NCI-H1436 treated with DMSO at 0.1 percent for 48 hours (cell line): ENCODE results near the gene ESR2.
"Not testable (repeated sequence)": the region's sequence is repeated elsewhere in the genome, so short reads cannot be mapped to it uniquely, and the experiment has no call there.

ENCODE experiments used
- DNase-seq: peaks from one replicate; lab custom pipeline; 2025; lab: John Stamatoyannopoulos, UW

The ESR2 gene

GRCh38 chr14:64293976-64294671 is at the start of gene ESR2:
TSS of gene ESR2 (minus strand) at chr14:64294371. CDS start at chr14:64282985, 11,386 bp downstream.
- no peak for DNase-seq

DNA sequence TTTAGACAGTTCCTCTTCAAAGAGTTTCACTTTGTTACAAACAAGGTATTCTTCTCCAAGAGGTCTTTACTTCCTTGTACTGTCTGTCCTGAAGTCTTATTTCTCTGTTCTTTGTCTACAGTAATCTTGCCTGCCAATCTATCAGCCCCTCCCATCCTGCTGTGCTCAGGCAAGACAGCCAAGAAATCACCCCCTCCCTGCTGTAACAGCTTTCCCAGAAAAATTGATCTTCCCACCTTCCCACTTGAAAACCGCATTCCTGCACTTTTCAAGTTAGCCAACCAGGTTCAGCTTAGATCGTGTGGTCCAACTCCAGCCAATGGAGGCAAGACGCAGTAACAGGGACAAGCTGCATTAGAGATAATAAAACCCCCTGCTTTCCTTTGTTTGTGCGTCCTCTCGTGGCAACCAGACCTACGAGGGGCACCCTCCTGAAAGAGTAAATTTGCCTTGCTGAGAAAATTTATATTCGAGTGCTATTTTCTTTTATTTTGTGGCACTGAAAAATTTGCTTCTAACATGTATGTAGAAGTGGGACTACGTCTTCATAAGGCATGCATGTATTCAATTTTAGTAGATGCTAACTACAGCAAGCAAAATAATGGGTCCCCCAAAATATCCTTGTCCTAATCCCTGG is 46.5 kb upstream of the ESR2 start:
- no peak for DNase-seq

DNA sequence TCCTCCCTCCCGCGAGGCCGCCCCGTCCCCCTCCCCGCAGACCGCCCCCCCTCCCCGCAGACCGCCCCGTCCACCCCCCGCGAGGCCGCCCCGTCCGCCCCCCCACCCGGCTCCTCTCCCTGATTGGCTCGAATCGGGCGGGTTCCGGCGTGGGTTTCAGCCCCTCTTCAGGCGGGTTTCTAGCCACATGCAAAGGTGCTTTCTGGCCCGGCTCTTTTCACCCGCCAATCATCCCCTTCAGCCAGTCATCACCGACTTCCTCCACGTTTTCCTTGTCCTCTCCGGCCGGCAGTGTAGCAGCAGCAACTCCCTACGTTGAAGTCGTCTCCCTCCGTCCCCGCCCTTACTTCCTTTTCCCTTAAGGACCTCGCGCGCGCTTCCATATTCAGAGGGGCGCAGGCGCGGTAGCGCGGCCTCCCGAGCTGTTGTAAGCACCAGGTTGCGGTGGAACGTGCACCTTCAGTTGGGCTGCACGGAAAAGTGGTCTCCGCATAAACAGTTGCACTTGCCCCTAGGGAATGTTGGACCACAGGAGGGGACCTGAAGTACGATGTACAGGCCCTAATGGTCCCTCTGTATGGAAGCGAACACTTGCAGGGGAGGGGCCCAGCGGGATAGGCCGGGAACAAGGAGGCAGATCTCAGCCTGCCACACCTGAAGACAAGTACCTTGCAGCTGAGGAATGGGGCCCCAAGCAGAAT is 44.6 kb upstream of the ESR2 start:
- DNase-seq = peak; percentile 98

GRCh38 chr14:64337888-64338615 is 43.9 kb upstream of the ESR2 start:
- DNase-seq = peak; percentile 77

DNA sequence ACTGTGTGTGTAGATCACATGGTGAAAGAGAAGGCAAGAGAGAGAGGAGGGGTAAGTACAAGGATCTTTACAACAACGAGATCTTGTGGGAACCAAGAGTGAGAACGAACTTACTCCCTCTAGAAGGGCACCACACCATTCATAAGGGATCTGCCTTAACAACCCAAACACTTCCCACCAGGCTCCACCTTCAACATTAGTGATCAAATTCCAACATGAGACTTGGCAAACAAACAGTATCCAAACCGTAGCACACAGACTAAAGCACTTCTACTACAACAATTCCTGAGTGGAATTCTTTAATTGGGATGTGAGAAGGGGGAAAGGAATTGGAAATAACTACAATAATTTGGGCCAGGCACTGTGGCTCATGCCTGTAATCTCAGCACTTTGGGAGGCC is 35.0 kb upstream of the ESR2 start:
- DNase-seq = no peak

DNA sequence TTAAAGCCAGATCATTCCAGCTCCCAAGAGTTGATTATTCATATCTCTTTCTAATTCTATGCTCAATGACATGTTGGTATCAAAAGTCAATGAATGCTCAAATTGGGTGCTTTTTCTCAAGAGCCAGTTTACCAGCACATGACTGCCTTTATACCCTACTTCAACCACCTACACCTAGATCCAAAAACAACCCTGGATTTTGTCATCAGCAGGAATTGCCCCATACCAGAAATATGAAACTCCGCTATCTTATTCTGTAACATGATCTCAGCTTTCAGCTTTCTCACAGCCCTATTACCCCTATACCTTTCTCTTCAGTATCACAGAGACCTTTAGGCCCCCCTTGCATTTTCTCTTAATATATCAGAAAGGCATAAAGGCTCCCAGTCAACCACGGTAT is 32.3 kb upstream of the ESR2 start:
- no peak for DNase-seq

DNA sequence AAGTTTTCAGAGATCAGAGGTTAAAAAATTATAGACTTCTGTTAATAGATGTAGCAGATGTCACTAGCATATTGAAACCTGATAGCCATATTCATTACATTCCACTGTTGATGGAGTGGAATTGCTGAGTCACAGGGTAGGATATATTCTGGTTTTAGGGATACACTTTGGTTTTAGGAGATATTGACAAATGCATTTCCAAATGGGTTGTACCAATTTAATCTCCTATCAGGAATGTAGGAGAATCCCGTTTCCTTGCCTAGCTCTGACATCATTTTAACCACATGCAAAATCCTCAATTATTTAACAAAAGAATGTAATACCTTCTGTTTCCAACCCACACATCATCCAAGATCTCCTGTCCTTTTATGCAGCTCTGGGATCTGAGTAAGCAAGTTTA is 30.7 kb upstream of the ESR2 start:
- DNase-seq = no peak

DNA sequence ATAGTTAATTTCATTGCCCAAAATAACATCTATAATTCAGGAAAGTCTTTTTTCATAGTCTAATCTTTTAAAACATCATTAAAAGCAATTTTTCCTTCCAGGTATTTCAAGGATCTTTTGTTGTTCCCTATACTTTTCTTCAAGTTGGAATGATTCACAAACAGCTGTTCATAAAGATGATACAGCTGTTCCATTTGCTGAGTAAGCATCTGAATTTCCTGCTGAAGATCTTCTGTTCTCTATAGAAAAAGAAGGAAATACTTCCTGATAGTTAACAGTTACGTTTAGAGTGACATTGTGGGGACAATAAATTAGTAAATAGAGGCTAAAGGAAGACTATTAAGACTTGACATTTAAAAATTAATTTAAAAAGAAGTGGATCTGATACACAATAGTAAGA is 30.3 kb upstream of the ESR2 start:
- no peak for DNase-seq

- not testable (repeated sequence) for DNase-seq
These were observed 26.2 kb upstream of the ESR2 start for GRCh38 chr14:64320362-64320761.

- DNase-seq = not testable (repeated sequence)
These were observed 24.5 kb upstream of the ESR2 start for GRCh38 chr14:64318695-64319094.

- DNase-seq = no peak
These were observed 9.3 kb upstream of the ESR2 start for GRCh38 chr14:64303471-64303917.

DNA sequence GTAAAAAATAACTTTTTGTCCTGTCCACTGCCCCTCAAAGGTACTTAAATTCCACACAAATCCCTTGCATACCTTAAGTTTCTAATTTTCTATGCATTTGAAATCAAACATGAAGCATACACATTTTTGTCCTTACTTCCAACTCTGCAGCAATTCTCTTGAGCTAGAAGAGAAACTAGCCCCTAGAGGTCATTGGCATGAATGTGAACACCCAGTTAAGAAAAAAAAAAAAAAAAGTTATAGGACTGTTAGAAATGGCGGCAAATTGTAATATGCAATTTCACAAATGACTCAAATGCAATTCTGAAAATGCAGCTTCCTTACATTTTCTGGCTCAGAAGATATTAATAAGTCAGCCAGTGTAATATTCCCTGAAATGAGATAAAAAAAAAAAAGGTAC is 4.6 kb upstream of the ESR2 start:
- DNase-seq = no peak

- DNase-seq = no peak
These were observed 2.4 kb upstream of the ESR2 start for GRCh38 chr14:64296561-64296960.

DNA sequence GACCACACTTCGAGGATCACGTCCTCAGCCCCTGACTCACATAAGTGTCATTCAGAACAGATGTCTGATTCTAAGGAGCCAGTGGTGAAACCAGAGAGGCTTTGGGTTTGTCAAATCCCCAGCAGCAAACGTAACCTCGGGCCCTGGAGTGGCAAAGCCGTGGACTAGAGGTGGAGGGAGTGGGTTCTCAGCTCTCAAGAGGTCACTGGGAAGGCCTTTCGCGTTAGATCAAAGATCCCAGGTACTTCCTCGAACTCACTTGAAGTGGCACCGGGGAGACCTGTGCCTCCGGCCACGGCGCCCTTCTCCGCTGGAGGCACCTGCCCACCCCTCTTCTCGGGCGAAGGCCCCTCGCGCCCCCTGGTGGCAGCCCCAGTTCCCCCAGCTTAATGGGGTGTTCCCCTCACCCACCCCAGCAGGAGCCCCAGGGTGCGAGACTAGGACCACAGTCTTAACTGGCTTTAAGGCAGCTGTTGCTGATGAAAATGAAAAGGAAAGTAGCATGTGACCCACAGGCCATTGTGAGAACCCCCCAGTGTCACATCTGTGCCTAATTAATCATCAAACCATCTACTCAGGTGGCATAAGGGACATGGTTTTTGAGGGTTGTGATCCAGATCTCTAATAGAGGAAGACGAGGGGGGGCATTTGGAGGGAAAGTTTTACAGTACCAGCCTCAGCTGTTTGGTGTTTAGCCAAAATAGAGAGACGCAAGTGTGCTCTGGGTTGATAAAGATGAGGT is 672 bp upstream of the ESR2 start:
- no peak for DNase-seq

- DNase-seq = no peak
These were observed 2.0 kb downstream of the ESR2 start for GRCh38 chr14:64292197-64292596.

- DNase-seq = no peak
These were observed 4.6 kb downstream of the ESR2 start for GRCh38 chr14:64289571-64289970.

DNA sequence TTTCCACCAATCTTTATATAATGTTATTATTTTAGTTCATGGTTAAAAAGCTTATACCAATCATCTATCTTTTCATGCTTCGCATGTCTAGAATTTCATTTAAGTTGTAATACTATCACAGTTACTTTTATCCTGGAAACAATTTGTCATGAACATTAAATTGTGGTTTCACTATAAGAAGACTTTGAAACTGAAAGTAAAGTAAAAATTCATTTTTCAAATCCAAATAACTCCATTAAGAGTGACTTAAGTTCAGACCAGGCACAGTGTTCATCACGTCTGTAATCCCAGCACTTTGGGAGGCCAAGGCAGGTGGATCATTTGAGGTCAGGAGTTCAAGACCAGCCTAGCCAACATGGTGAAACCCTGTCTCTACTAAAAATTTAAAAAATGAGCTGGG is 12.4 kb downstream of the ESR2 start:
- DNase-seq = no peak

- DNase-seq = no peak
These were observed 14.2 kb downstream of the ESR2 start for GRCh38 chr14:64279704-64280668.

DNA sequence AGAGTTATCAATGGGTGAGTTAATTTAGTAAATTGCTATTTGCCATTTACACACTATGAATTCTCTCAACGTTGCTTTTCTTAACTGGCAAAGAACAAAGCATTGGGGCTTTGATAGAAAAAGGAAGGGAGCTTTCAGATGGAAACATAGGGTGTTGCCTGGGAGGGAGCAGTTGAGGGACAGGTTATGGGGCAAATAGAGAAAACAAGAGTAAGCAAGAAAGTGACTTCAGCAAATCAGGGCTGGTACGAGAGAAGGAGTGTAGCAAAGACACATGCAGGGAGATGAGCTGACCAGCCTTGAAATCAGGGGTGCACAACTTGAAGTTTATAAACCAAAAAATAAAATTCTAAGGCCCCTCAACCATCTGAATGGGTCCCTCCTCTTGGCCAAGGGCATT is 15.7 kb downstream of the ESR2 start:
- no peak for DNase-seq

DNA sequence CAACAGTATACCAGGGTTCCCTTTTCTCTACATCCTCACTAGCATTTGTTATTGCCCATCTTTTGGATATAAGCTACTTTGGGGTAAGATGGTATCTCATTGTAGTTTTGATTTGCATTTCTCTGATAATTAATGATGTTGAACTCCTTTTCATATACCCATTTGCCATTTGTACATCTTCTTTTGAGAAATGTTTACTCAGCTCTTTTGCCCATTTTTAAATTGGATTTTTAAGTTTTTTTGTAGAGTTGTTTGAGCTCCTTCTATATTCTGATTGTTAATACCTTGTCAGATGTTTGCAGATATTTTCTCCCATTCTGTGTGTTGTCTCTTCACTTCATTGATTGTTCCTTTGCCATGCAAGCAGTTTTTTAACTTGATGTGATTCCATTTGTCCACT is 22.2 kb downstream of the ESR2 start:
- DNase-seq = no peak

DNA sequence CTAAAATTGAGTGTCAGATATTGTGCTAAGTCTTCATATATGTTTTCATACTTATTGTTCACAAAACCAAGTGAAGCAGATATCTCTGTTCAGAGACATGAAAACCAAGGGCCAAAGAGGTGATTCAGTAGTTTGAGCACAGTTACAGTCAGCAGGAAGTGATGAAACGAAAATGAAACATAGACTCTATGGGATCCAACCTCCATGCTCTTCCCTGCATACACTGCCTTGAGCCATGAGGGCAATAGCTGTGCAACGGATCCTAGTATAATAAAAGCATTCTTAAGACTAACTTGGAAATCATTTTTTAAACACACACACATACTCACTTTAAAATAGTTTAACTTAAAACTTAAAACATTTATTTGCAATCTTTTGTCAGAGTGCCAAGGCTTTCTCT is 27.9 kb downstream of the ESR2 start:
- DNase-seq = no peak
